ENCODE data around the gene NFKBIZ. TPM values are rescaled to one million over a fixed set of nuclear protein-coding genes. Genes with fewer than 3 reads are reported as not detected.

NFKBIZ gene
- total and polyA plus RNA-seq, 4 experiments from 2014 or later: 7.3 to 79.5 (median 44.6) TPM

DNA sequence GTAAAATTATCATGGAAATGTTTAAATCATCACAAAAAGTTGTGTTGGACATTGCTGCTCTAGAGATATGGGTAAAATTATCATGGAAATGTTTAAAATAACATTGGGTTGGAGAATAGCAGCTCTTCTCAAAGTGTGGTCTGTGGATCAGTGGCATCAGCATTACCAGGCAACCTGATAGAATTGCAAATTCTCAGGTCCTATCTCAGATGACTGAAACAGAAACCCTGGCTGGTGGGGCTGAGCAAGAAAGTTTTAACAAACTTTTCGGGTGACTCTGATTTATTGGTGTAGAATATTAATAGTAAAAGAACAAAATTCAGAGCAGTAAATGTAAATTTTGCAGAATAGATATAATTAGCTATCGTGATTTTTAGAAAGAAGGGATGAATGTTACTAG, 41.4 kb upstream of the NFKBIZ start:
- no peak for DNase-seq
- Mint-ChIP-seq H3K4me3 (no peak overlapping the region), H3K4me1 (peaks cover 23 to 48% (median 30%) of the 10 kb centered on the region in 4 donors), H3K36me3 (peaks cover 28 to 43% of the 10 kb centered on the region in 2 donors), H3K27ac (no peak overlapping the region), H3K9me3 (no peaks in the 10 kb centered on the region), H3K27me3 (no peaks in the 10 kb centered on the region)
- Histone ChIP-seq H3K4me3 (ENCODE audit: low read length in 2 of 2) (no peak overlapping the region), H3K27ac (ENCODE audit: low read depth, low read length) (no peak overlapping the region), H3K27me3 (ENCODE audit: insufficient read depth, low read length) (no peaks in the 10 kb centered on the region), H3K4me1 (ENCODE audit: insufficient read depth, low read length) (peaks cover 29% of the 10 kb centered on the region), H3K36me3 (ENCODE audit: insufficient read depth, low read length) (no peaks in the 10 kb centered on the region), H3K9me3 (ENCODE audit: control insufficient read depth in 1 of 2, low read length in 2 of 2) (no peaks in the 10 kb centered on the region)
- CTCF ChIA-PET (ENCODE audit: partially characterized antibody): interaction anchor here (1.3 to 15.7 kb wide), 7 partner anchors 14 to 864 kb away, joined by 3 to 573 read pairs (median 9); no protein-coding TSS in a partner anchor
- intact Hi-C loops (cut with micrococcal nuclease): loop anchor here (2.0 kb wide), 1 partner anchor 43 kb away; no protein-coding TSS in a partner anchor
- POLR2A ChIA-PET (ENCODE audit: partially characterized antibody): interaction anchor here (1.0 to 2.7 kb wide), 4 partner anchors 13 to 421 kb away, joined by 3 to 10 read pairs (median 7); no protein-coding TSS in a partner anchor

GRCh38 chr3:101809178-101810021, 39.9 kb upstream of the NFKBIZ start:
- H3K27ac Mint-ChIP-seq: peak overlapping the region; percentile 43 to 90 (median 83)
- no peaks in the 10 kb centered on the region for H3K9me3 Mint-ChIP-seq
- CTCF ChIA-PET (ENCODE audit: partially characterized antibody): interaction anchor here (0.5 to 15.7 kb wide), 14 partner anchors 7 to 730 kb away, joined by 3 to 573 read pairs (median 4); no protein-coding TSS in a partner anchor
- Histone ChIP-seq H3K27ac (ENCODE audit: low read depth, low read length) (peak overlapping the region; percentile 29), H3K36me3 (ENCODE audit: insufficient read depth, low read length) (no peaks in the 10 kb centered on the region), H3K27me3 (ENCODE audit: insufficient read depth, low read length) (no peaks in the 10 kb centered on the region), H3K4me3 (ENCODE audit: low read length in 2 of 2) (no peak overlapping the region), H3K9me3 (ENCODE audit: control insufficient read depth in 1 of 2, low read length in 2 of 2) (no peaks in the 10 kb centered on the region), H3K4me1 (ENCODE audit: insufficient read depth, low read length) (peaks cover 28% of the 10 kb centered on the region)
- H3K36me3 Mint-ChIP-seq: peaks cover 21 to 34% of the 10 kb centered on the region in 2 donors
- peaks cover 25 to 47% (median 30%) of the 10 kb centered on the region in 4 donors for H3K4me1 Mint-ChIP-seq
- H3K4me3 Mint-ChIP-seq: peak overlapping the region in 6 of 8 donors; percentile 22 to 43 (median 34)
- POLR2A ChIA-PET (ENCODE audit: partially characterized antibody): interaction anchor here (0.6 to 3.9 kb wide), 8 partner anchors 18 to 420 kb away, joined by 3 to 26 read pairs (median 6); partner anchors contain the start of gene NFKBIZ
- intact Hi-C loops (cut with micrococcal nuclease): loop anchor here (1.0 to 2.0 kb wide), 4 partner anchors 41 to 727 kb away; no protein-coding TSS in a partner anchor
- no peaks in the 10 kb centered on the region for H3K27me3 Mint-ChIP-seq
- DNase-seq: peak; percentile 49 to 60 (median 55)

DNA sequence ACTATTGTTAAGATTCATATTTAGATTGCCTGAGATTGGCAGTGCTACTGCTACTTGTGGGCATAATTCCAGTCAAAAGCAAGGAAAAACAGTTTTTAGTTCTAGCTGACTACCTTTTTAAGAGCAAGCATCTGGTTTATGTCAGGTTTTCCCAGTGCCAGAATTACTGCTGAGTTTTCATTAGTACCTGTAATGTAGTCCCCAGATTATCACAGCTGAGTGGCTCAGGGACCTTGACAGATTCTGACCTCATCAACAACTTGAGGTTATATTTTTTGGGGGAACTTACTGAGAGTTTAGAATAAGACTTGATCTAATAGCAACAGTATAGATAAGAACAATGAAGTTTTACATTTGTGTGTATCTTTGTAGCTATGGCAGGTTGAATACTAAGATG, 39.3 kb upstream of the NFKBIZ start:
- Histone ChIP-seq H3K27me3 (ENCODE audit: insufficient read depth, low read length) (no peaks in the 10 kb centered on the region), H3K36me3 (ENCODE audit: insufficient read depth, low read length) (no peaks in the 10 kb centered on the region), H3K9me3 (ENCODE audit: control insufficient read depth in 1 of 2, low read length in 2 of 2) (no peaks in the 10 kb centered on the region), H3K4me3 (ENCODE audit: low read length in 2 of 2) (no peak overlapping the region), H3K27ac (ENCODE audit: low read depth, low read length) (peak overlapping the region; percentile 29), H3K4me1 (ENCODE audit: insufficient read depth, low read length) (peaks cover 34% of the 10 kb centered on the region)
- intact Hi-C loops (cut with micrococcal nuclease): no loop called here
- no peak for DNase-seq
- H3K9me3 Mint-ChIP-seq: no peaks in the 10 kb centered on the region
- no peaks in the 10 kb centered on the region for H3K27me3 Mint-ChIP-seq
- H3K4me3 Mint-ChIP-seq: peak overlapping the region in 1 of 8 donors; percentile 32
- peaks cover 17 to 29% of the 10 kb centered on the region in 2 donors for H3K36me3 Mint-ChIP-seq
- H3K4me1 Mint-ChIP-seq: peaks cover 27 to 45% (median 33%) of the 10 kb centered on the region in 4 donors
- peak overlapping the region; percentile 43 to 90 (median 81) for H3K27ac Mint-ChIP-seq
- ChIA-PET CTCF (ENCODE audit: partially characterized antibody) (interaction anchor here (0.6 to 15.7 kb wide), 13 partner anchors 8 to 727 kb away, joined by 3 to 573 read pairs (median 4); no protein-coding TSS in a partner anchor), POLR2A (ENCODE audit: partially characterized antibody) (interaction anchor here (1.0 to 3.9 kb wide), 6 partner anchors 17 to 419 kb away, joined by 4 to 26 read pairs (median 6); partner anchors contain the start of gene NFKBIZ)

GRCh38 chr3:101811875-101812274, 37.4 kb upstream of the NFKBIZ start:
- Histone ChIP-seq H3K36me3 (ENCODE audit: insufficient read depth, low read length) (no peaks in the 10 kb centered on the region), H3K27me3 (ENCODE audit: insufficient read depth, low read length) (no peaks in the 10 kb centered on the region), H3K4me3 (ENCODE audit: low read length in 2 of 2) (no peak overlapping the region), H3K9me3 (ENCODE audit: control insufficient read depth in 1 of 2, low read length in 2 of 2) (no peaks in the 10 kb centered on the region), H3K27ac (ENCODE audit: low read depth, low read length) (no peak overlapping the region), H3K4me1 (ENCODE audit: insufficient read depth, low read length) (peaks cover 34% of the 10 kb centered on the region)
- no peak overlapping the region for H3K4me3 Mint-ChIP-seq
- H3K27ac Mint-ChIP-seq: peak overlapping the region in 2 of 7 donors; percentile 10 to 57
- DNase-seq: no peak
- H3K9me3 Mint-ChIP-seq: no peaks in the 10 kb centered on the region
- no peaks in the 10 kb centered on the region for H3K27me3 Mint-ChIP-seq
- peaks cover 8 to 30% of the 10 kb centered on the region in 2 donors for H3K36me3 Mint-ChIP-seq
- CTCF ChIA-PET (ENCODE audit: partially characterized antibody): interaction anchor here (0.8 to 15.7 kb wide), 9 partner anchors 10 to 725 kb away, joined by 3 to 573 read pairs (median 7); no protein-coding TSS in a partner anchor
- POLR2A ChIA-PET (ENCODE audit: partially characterized antibody): interaction anchor here (1.5 to 3.9 kb wide), 2 partner anchors 37 to 414 kb away, joined by 4 to 26 read pairs; partner anchors contain the start of gene NFKBIZ
- intact Hi-C loops (cut with micrococcal nuclease): no loop called here
- H3K4me1 Mint-ChIP-seq: peaks cover 30 to 49% (median 37%) of the 10 kb centered on the region in 4 donors

- DNase-seq: no peak
- Histone ChIP-seq H3K4me3 (ENCODE audit: low read length in 2 of 2) (no peak overlapping the region), H3K4me1 (ENCODE audit: insufficient read depth, low read length) (peaks cover 34% of the 10 kb centered on the region), H3K9me3 (ENCODE audit: control insufficient read depth in 1 of 2, low read length in 2 of 2) (no peaks in the 10 kb centered on the region), H3K36me3 (ENCODE audit: insufficient read depth, low read length) (no peaks in the 10 kb centered on the region), H3K27ac (ENCODE audit: low read depth, low read length) (no peak overlapping the region), H3K27me3 (ENCODE audit: insufficient read depth, low read length) (no peaks in the 10 kb centered on the region)
- intact Hi-C loops (cut with micrococcal nuclease): loop anchor here (1.0 kb wide), 1 partner anchor 412 kb away; no protein-coding TSS in a partner anchor
- Mint-ChIP-seq H3K4me3 (no peak overlapping the region), H3K4me1 (peaks cover 30 to 49% (median 39%) of the 10 kb centered on the region in 4 donors), H3K27me3 (no peaks in the 10 kb centered on the region), H3K9me3 (no peaks in the 10 kb centered on the region), H3K36me3 (peaks cover 14 to 33% of the 10 kb centered on the region in 2 donors), H3K27ac (peak overlapping the region in 1 of 7 donors; percentile 50)
- CTCF ChIA-PET (ENCODE audit: partially characterized antibody): interaction anchor here (0.7 to 15.7 kb wide), 16 partner anchors 8 to 1628 kb away, joined by 3 to 573 read pairs (median 3); no protein-coding TSS in a partner anchor
- POLR2A ChIA-PET (ENCODE audit: partially characterized antibody): interaction anchor here (1.0 to 1.5 kb wide), 2 partner anchors 9 to 413 kb away, joined by 3 to 4 read pairs; no protein-coding TSS in a partner anchor
These were observed 36.4 kb upstream of the NFKBIZ start for GRCh38 chr3:101812895-101813294.

- Histone ChIP-seq H3K9me3 (ENCODE audit: control insufficient read depth in 1 of 2, low read length in 2 of 2) (no peaks in the 10 kb centered on the region), H3K27me3 (ENCODE audit: insufficient read depth, low read length) (no peaks in the 10 kb centered on the region), H3K36me3 (ENCODE audit: insufficient read depth, low read length) (no peaks in the 10 kb centered on the region), H3K4me3 (ENCODE audit: low read length in 2 of 2) (no peak overlapping the region), H3K27ac (ENCODE audit: low read depth, low read length) (no peak overlapping the region), H3K4me1 (ENCODE audit: insufficient read depth, low read length) (peaks cover 32% of the 10 kb centered on the region)
- intact Hi-C loops (cut with micrococcal nuclease): loop anchor here (1.0 kb wide), 1 partner anchor 411 kb away; no protein-coding TSS in a partner anchor
- no peak overlapping the region for H3K4me3 Mint-ChIP-seq
- H3K36me3 Mint-ChIP-seq: peaks cover 14 to 34% of the 10 kb centered on the region in 2 donors
- CTCF ChIA-PET (ENCODE audit: partially characterized antibody): interaction anchor here (0.7 to 15.7 kb wide), 17 partner anchors 9 to 722 kb away, joined by 3 to 573 read pairs (median 5); partner anchors contain the start of gene NFKBIZ
- no peaks in the 10 kb centered on the region for H3K27me3 Mint-ChIP-seq
- peak overlapping the region in 1 of 7 donors; percentile 17 for H3K27ac Mint-ChIP-seq
- POLR2A ChIA-PET (ENCODE audit: partially characterized antibody): interaction anchor here (0.6 to 1.6 kb wide), 6 partner anchors 14 to 412 kb away, joined by 3 to 17 read pairs (median 4); partner anchors contain the start of gene NFKBIZ
- H3K9me3 Mint-ChIP-seq: no peaks in the 10 kb centered on the region
- DNase-seq: peak in 4 of 5 donors; percentile 34 to 51 (median 41)
- peaks cover 29 to 46% (median 37%) of the 10 kb centered on the region in 4 donors for H3K4me1 Mint-ChIP-seq
These were observed 35.4 kb upstream of the NFKBIZ start for GRCh38 chr3:101813817-101814440.

Data from CD4-positive, alpha-beta memory T cell (primary cell).